Measurements from ENCODE around the gene RASGRP2. TPM values are rescaled to one million over a fixed set of nuclear protein-coding genes. Genes with fewer than 3 reads are reported as not detected.
A peak's percentile ranks its signal among the peaks of the same experiment; 100 is the strongest.

Gene RASGRP2
- total RNA-seq = 10 to 100 TPM; 13.6 to 27.7 TPM

DNA sequence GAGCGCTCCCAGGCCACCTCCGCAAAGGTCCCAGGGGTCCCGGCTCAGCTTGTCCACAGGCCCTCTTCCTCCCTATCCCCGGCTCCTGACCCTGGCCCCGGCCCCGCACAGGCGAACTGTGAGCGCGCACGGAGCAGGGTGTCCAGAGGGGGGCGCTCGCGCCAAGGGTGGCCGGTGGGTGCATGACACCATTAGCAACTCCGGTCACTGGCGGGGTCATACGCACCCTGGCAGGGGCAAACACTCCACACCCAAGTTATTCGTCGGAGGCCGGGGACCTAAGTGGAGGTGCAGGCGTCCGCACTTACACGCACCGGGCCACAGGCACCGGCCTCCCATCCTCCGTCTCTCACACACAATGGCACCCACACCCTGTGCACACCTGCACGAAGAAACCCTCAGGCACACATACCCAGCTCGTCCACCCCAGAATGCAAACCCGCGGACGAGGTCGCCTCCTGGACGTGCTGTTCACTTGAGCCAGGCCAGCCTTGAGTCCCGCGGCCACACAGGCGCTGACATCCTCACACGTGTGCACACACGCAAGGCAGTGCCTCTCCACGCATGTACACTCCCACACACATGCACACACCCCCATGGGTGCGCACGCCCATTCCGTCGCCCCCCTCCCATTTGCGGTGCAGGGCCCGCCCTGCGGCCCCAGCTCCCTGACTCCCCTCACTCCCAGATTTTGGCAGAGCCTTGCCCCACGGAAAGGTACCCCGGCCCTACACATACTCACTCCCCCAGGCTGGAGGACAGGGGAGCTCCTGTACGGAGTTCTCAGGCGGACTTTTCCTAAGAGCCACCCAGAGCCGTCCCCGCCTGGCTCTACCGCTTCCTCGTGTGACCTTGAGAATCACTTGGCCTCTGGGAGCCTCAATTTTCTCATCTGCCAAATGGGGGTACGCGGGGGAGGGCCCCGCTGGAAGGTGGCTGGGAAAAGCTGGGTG lies at the start of gene RASGRP2:
Gene RASGRP2, minus strand, starts transcription at position 552 of the 953 bp plus-strand sequence. CDS start 1,276 bp downstream, outside the sequence.
- DNase-seq (ENCODE audit: low spot score) = peak; percentile 78
- H3K4me1 Mint-ChIP-seq (ENCODE audit: low read depth in 2 of 2) = peaks cover 24 to 31% of the 10 kb centered on the region in 2 donors
- H3K9me3 Mint-ChIP-seq = no peaks in the 10 kb centered on the region
- H3K4me3 Mint-ChIP-seq = peak within 1 kb of the TSS; percentile 95
- peak; percentile 58 to 62 for ATAC-seq
- no peaks in the 10 kb centered on the region for H3K36me3 Mint-ChIP-seq
- H3K27ac Mint-ChIP-seq = peak within 1 kb of the TSS; percentile 86 to 89
- no peaks in the 10 kb centered on the region for H3K27me3 Mint-ChIP-seq

DNA sequence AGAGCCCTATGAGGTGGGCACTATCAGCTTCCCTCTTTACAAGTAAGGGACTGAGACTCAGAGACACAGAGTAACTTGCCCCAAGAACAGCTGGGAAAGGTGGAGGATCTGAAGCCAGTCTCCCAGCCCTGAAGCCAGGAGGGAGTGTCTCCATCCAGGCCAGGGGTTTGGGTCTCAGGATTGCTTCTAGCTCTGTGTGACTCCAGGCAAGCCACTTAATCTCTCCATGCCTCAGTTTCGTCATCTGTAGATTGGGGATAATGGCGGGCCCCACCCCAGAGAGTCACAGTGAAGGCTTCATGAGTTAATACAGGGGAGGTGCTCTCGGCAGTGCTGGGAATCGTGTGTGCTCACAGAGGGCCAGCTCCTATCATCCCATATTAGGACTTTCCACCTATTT lies 48.5 kb upstream of the RASGRP2 start:
- Mint-ChIP-seq H3K9me3 (no peaks in the 10 kb centered on the region), H3K4me1 (ENCODE audit: low read depth in 2 of 2) (peaks cover 0 to 4% of the 10 kb centered on the region in 2 donors), H3K27me3 (no peaks in the 10 kb centered on the region), H3K36me3 (no peaks in the 10 kb centered on the region), H3K4me3 (no peak overlapping the region), H3K27ac (no peak overlapping the region)
- DNase-seq (ENCODE audit: low spot score) (peak; percentile 28), ATAC-seq (no peak)

DNA sequence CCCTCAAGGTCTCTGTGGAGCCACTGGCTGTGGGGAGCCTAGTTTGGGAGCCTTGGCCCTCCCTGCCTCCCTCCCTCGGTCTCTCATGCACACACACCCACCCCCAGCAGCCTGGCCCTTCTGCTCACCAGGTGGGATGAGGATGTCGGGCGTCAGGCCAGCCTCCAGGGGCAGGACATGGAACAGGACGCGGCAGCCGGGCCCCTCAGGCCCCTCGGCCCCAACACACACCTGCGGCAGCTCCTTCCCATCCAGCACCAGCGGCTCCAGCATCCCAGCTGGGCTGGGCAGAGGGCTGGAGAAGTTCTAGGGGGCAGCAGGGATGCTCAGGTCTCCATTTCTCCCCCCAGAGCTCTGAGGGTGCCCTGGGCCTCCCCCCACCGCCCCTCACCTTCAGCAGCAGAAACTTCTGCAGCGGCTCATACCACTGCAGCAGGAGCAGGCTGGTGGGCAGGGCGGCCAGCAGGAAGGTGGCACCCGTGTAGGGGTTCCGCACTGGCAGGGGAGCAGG lies 47.9 kb upstream of the RASGRP2 start:
- no peaks in the 10 kb centered on the region for H3K9me3 Mint-ChIP-seq
- DNase-seq (ENCODE audit: low spot score) (peak; percentile 51), ATAC-seq (no peak)
- no peak overlapping the region for H3K27ac Mint-ChIP-seq
- H3K36me3 Mint-ChIP-seq = no peaks in the 10 kb centered on the region
- H3K27me3 Mint-ChIP-seq = no peaks in the 10 kb centered on the region
- no peak overlapping the region for H3K4me3 Mint-ChIP-seq
- H3K4me1 Mint-ChIP-seq (ENCODE audit: low read depth in 2 of 2) = peaks cover 0 to 4% of the 10 kb centered on the region in 2 donors

DNA sequence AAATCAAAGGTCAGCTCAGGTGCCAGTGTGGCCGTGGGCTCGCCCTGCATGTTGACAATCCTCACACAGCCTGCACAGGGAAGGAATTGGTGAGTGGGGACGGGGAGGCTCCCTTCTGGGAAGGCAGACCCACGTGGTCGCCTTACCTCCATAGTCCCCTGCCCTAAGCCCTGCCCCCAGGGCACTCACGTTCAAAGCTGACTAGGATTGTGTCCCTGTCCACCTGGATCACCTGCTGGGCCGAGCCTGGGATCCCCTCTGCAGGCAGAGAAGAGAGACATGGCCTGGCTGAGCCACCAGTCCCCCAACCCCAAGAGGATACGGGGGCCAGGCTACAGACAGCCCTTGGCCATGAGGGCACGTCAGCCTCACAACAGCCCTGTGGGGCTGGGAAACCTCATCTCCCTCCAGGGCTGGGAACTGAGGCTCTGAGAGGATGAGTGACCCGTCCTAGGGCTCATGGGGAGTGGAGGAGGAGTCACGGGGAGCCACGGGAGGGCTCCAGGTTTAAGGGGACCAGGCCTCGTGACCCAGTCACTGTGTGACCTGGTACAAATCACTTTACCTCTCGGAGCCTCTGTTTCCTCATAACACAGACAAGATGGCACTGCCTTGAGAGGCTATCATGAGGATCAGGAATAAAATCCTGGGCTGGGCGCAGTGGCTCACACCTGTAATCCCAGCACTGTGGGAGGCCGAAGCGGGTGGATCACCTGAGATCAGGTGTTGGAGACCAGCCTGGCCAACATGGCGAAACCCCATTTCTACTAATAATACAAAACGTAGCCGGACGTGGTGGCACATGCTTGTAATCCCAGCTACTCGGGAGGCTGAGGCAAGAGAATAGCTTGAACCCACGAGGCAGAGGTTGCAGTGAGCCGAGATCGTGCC lies 46.5 kb upstream of the RASGRP2 start:
- Mint-ChIP-seq H3K9me3 (no peaks in the 10 kb centered on the region), H3K27me3 (no peaks in the 10 kb centered on the region), H3K27ac (no peak overlapping the region), H3K4me1 (ENCODE audit: low read depth in 2 of 2) (peaks cover 0 to 4% of the 10 kb centered on the region in 2 donors), H3K36me3 (no peaks in the 10 kb centered on the region), H3K4me3 (no peak overlapping the region)
- ATAC-seq (no peak), DNase-seq (ENCODE audit: low spot score) (peak; percentile 52)

DNA sequence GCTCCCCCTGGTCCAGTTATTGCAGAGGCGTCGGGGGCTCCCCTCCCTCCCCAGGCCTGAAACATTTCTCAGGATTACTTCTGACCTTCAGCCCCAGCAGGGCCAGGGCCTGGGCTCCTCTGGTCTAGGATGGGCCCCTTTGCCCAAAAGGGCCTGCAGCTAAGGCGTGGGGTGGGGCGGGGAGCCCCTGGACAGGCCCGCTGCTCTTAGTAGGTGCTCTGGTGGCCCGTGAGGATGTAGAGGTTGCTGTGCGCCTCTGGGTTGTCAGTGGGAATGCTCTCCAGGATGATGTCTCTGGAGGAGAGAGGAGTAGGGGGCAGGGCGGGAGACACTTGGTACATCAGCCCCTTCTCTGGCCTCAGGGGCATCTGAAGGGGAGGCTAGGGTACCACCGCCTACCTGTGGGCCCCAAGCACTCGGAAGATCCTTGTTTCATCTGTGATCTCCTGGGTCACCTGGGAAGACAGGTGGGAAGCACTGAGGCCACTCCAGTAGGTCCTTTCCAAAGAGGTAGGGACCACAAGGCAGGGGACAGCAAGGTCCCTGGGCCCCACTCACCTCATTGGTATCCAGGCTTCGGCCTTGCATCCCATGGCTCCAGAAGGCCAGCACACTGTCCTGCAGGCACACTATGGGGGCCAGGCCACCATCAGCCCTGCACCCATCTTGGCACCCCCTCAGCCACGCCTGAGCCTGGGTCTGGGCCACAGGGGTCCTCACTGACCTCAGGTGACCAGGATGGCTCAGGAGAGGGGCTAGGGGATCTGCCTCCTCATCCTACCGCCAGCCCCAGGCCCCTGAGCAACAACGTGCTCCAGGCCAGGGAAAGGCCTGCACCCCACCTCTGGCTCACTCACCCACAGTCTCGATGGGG lies 45.6 kb upstream of the RASGRP2 start:
- Mint-ChIP-seq H3K27ac (no peak overlapping the region), H3K4me3 (no peak overlapping the region), H3K27me3 (no peaks in the 10 kb centered on the region), H3K36me3 (no peaks in the 10 kb centered on the region), H3K4me1 (ENCODE audit: low read depth in 2 of 2) (no peaks in the 10 kb centered on the region), H3K9me3 (no peaks in the 10 kb centered on the region)
- ATAC-seq (no peak), DNase-seq (ENCODE audit: low spot score) (peak; percentile 54)

DNA sequence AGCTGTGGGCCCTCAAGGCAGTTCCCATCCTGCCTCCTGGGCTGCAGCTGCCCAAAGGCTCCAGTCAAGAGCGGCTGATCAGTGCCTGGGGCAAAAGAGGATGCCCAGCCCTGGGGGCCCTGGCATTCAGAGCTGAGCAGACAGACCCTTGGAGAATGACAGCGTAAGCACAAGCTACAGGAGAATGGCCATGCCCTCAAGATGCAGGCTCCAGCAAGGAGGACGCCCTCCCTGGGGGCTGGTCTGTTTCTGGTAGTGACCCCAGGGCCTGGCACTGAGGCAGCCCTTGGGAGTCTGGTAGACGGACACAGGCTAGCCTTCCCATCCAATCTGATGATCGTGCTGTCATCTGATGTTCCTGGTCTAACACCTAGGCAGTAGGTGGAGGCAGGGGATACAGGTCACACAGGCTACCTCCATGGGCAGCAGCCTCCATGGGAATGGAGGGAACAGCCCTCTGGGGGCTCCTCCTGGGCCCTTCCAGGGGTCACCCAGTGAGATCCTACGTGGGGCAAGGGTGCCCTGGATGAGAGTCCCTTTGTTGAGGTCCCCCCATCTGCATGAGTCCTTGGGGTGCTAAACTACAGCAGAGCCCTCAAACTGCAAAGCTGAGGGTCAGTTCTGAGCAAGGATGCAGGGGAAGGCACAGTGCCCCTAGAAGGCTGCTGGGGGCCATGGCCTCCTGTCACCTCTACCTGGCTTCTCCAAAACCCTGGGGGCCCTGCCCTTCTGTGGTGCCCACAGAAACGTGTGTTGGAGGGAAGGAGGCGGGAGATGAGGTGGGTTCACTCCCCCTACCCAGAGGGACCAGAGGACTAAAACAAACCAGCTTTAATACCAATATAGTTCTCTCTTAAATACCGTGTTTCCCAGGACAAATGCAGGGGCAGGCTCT lies 44.6 kb upstream of the RASGRP2 start:
- H3K27me3 Mint-ChIP-seq = no peaks in the 10 kb centered on the region
- DNase-seq (ENCODE audit: low spot score) = peak; percentile 54
- ATAC-seq = no peak
- H3K36me3 Mint-ChIP-seq = no peaks in the 10 kb centered on the region
- H3K27ac Mint-ChIP-seq = no peak overlapping the region
- H3K9me3 Mint-ChIP-seq = no peaks in the 10 kb centered on the region
- H3K4me1 Mint-ChIP-seq (ENCODE audit: low read depth in 2 of 2) = no peaks in the 10 kb centered on the region
- H3K4me3 Mint-ChIP-seq = no peak overlapping the region

DNA sequence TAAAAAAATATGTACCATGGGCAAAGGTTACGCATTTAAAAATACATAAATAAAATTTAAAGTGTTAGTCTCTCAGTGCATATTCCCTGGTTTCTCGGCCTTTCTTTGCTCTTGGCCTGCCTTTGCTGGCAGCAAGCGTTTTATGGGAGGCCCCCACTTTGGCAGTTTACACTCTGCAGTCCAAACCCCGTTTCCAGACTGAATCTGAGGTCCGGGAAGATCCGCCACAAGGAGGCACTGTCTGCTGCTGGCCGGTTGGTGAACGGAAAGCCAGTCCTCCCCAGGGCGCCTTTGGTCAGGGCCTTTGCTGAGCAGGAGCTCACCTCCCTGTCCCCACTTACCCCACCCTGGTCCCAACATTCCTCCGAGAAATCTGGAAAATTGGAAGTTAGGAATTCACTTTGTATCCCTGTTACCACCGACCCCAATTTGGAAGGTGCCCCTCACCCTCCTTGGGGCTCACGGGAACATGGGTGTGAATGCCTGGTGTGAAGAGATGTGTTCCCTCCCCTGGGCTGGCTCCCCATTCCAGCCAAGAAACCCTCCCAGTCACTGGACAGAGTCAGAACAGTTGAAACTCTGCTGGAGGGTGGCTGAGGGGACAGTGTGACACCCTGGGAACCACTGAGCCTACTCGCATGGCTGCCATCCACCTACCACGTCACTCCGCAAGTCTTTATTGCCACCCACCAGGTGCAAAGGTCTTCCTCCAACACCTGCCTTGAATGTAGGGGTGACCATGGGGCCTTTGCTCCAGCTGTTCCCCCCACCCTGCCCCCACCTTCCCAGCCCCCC lies 43.8 kb upstream of the RASGRP2 start:
- H3K9me3 Mint-ChIP-seq = no peaks in the 10 kb centered on the region
- H3K27ac Mint-ChIP-seq = no peak overlapping the region
- peak; percentile 39 to 70 for ATAC-seq
- H3K4me1 Mint-ChIP-seq (ENCODE audit: low read depth in 2 of 2) = no peaks in the 10 kb centered on the region
- DNase-seq (ENCODE audit: low spot score) = peak; percentile 62
- no peaks in the 10 kb centered on the region for H3K36me3 Mint-ChIP-seq
- no peaks in the 10 kb centered on the region for H3K27me3 Mint-ChIP-seq
- no peak overlapping the region for H3K4me3 Mint-ChIP-seq

DNA sequence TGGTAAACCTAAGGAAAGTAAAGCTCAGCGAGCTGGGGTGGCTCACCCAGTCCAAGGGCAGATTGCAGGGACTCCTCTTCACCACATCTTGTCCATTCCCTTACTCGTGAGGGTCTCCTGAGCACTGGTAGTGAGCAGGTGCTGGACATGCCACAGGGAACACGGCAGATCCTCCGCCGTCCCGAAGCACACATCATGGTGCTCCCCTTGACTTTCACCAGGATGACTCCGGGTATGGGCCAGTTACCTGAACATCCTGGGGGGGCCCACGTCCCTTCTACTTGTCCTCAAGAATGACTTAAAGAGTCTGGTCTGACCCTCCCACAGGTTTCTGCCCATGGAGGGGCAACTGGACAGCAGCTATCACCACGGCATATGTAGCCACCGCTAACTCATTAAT lies 42.4 kb upstream of the RASGRP2 start:
- H3K36me3 Mint-ChIP-seq = no peaks in the 10 kb centered on the region
- H3K27me3 Mint-ChIP-seq = no peaks in the 10 kb centered on the region
- peak; percentile 20 for DNase-seq (ENCODE audit: low spot score)
- H3K4me3 Mint-ChIP-seq = no peak overlapping the region
- no peak overlapping the region for H3K27ac Mint-ChIP-seq
- no peaks in the 10 kb centered on the region for H3K9me3 Mint-ChIP-seq
- H3K4me1 Mint-ChIP-seq (ENCODE audit: low read depth in 2 of 2) = no peaks in the 10 kb centered on the region
- ATAC-seq = no peak

DNA sequence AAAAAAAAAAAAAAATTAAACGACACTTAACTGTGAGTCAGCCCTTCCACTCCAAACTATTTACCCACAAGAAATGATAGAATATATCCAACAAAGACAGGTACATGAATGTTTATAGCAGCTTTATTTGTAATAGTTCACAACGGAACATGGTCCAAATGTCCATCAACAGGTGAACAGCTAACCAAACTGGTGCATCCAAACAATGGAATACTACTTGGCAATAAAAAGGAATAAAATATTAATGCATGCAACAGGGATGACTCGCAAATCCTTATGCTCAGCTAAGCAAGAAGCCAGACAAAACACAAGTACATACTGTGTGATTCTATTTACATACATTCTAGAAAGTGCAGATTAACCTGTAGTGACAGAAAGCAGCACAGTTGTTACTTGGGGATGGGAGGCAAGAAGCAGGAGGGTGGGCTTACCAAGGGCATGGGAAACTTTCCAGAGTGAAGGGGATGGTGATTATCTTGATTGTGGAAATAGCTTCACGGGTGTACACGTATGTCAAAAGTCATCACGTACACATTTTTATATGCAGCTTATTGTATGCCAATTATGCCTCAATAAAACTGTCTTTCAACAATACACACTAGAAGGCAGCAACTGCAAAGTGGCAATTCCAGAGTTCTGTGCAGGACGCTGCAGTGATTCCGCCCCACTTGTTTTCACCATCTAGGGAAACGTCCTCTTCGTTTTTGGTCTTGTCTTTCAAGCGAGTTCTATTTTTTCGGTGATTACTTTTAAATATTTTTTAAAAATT lies 41.1 kb upstream of the RASGRP2 start:
- no peak for ATAC-seq
- no peaks in the 10 kb centered on the region for H3K36me3 Mint-ChIP-seq
- no peak for DNase-seq (ENCODE audit: low spot score)
- H3K9me3 Mint-ChIP-seq = no peaks in the 10 kb centered on the region
- no peaks in the 10 kb centered on the region for H3K27me3 Mint-ChIP-seq
- no peaks in the 10 kb centered on the region for H3K4me1 Mint-ChIP-seq (ENCODE audit: low read depth in 2 of 2)
- H3K4me3 Mint-ChIP-seq = no peak overlapping the region
- H3K27ac Mint-ChIP-seq = no peak overlapping the region

DNA sequence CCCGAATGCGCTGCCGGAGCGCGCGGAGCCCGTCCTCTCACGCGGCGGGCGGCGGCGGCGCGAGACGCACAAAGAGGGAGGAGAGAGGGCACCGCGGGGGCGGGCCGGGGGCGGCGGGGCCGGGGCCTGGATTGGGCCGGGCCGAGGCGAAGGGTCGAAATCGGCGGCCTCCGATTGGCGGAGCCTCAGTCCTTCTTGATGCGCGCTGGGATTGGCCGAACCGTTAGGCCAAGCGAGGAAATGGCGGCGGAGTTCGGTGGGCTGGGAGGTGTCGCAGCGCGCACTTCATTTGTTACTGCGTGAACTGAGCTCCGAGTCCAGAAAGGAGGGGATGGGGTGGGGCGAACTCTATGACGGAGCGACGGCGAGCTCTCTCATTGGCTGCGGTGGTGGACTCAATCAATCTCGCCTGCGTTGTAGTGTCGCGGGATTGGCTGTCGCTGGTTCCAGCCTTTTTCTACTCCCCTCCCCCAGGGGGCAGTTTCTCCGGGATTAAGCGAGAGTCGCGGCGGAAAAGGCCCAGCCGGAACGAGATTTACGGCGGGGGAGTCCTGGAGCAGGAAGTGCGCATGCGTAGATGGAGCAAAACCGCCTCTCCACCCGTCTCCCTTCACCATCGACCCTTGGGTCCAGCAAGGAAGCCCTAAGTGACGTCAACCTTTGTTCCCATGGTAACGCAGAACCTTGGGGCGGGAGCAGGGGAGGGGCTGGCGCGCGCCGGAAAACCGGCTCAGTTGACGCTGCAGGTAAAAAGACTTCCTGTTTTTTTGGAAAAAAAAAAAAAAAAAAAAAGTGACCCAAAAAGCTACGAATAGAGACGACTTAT lies 34.7 kb upstream of the RASGRP2 start, which contains the start of gene SF1:
Gene SF1, minus strand, starts transcription at position 70 of the 826 bp plus-strand sequence. CDS start 150 bp downstream, outside the sequence.
- H3K27ac Mint-ChIP-seq = peak within 1 kb of the TSS; percentile 98 to 100
- H3K4me1 Mint-ChIP-seq (ENCODE audit: low read depth in 2 of 2) = peaks cover 34 to 44% of the 10 kb centered on the region in 2 donors
- no peaks in the 10 kb centered on the region for H3K27me3 Mint-ChIP-seq
- DNase-seq (ENCODE audit: low spot score) (peak; percentile 100), ATAC-seq (peak; percentile 93 to 94)
- peaks cover 35% of the 10 kb centered on the region for H3K36me3 Mint-ChIP-seq
- peak within 1 kb of the TSS; percentile 91 for H3K4me3 Mint-ChIP-seq
- no peaks in the 10 kb centered on the region for H3K9me3 Mint-ChIP-seq

DNA sequence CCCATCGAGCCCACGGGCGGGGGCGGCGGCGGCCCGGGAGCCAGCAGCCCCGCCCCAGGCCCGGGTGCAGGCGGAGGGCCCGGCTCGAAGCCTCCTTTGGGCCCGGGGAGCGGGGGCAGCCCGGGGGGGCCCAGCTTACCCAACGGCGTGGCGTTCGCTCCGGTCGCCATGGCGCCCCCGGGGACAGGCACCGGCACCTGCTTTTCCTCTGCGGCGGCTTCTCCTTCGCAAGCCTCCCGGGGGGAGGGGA lies 34.2 kb upstream of the RASGRP2 start:
- H3K36me3 Mint-ChIP-seq = peaks cover 41% of the 10 kb centered on the region
- no peak for ATAC-seq
- peaks cover 38 to 50% of the 10 kb centered on the region in 2 donors for H3K4me1 Mint-ChIP-seq (ENCODE audit: low read depth in 2 of 2)
- H3K4me3 Mint-ChIP-seq = peak overlapping the region; percentile 90
- H3K27me3 Mint-ChIP-seq = no peaks in the 10 kb centered on the region
- peak overlapping the region; percentile 98 to 100 for H3K27ac Mint-ChIP-seq
- DNase-seq (ENCODE audit: low spot score) = no peak
- no peaks in the 10 kb centered on the region for H3K9me3 Mint-ChIP-seq
